OCI-LY1 (cell line): ENCODE data around the gene LIN28B.

Experiments used
- CTCF ChIP-seq: fragments of 200-600 bp; sonication (generic), shearing (Covaris generic); IDR thresholded peaks from 2 replicates; pipeline ENCODE4 v1.5.1; 2017; ENCODE audit warnings: mild to moderate bottlenecking, antibody characterized with exemption, low read length, moderate library complexity, mixed read lengths
- EZH2 ChIP-seq: fragments of 200-600 bp; sonication (generic), shearing (Covaris generic); IDR thresholded peaks from 2 replicates; pipeline ENCODE4 v1.8.0; 2017; ENCODE audit warnings: borderline replicate concordance, mixed run types, mild to moderate bottlenecking, antibody characterized with exemption, low read length, moderate library complexity, mixed read lengths

GRCh38 chr6:105056646-105057045 is 99.7 kb downstream of the LIN28B start:
- TF ChIP-seq EZH2 (no peak), CTCF (no peak)
